Brain microvascular endothelial cell (primary cell): ENCODE measurements around the gene KLK15.
A peak's percentile ranks its signal among the peaks of the same experiment; 100 is the strongest.

Experiments
- DNase-seq: peaks from one replicate; pipeline ENCODE4 v3.0.0-alpha.2; 2020
- H3K27ac ChIP-seq: fragments of 250-450 bp; sonication (Bioruptor Pico); 2 replicates; pipeline ENCODE4 v1.5.1; 2020; ENCODE audit warnings: mild to moderate bottlenecking, moderate library complexity
- H3K27me3 ChIP-seq: fragments of 250-450 bp; sonication (Bioruptor Pico); replicated peaks from 2 replicates; pipeline ENCODE4 v1.5.1; 2020; ENCODE audit warnings: mild to moderate bottlenecking
- H3K36me3 ChIP-seq: fragments of 250-450 bp; sonication (Bioruptor Pico); replicated peaks from 2 replicates; pipeline ENCODE4 v1.5.1; 2020; ENCODE audit warnings: mild to moderate bottlenecking
- H3K4me3 ChIP-seq: 2 replicates; pipeline ENCODE4 v1.5.1; 2011; ENCODE audit warnings: low read depth, mild to moderate bottlenecking, control low read depth, low read length, moderate library complexity
- CTCF ChIP-seq: IDR thresholded peaks from 2 replicates; pipeline ENCODE4 v1.5.1; 2011; ENCODE audit warnings: low read depth, mild to moderate bottlenecking, moderate library complexity, low read length, control low read depth, inconsistent platforms; ENCODE audit errors: missing control alignments
- in situ Hi-C: cut with HindIII; loops from 2 replicates; pipeline ENCODE4 v1.10.0; 2017; ENCODE audit warnings: low sequenced_read_pairs, low pct_ligation_motif_present

KLK15 gene

GRCh38 chr19:50777830-50778303 lies 55.5 kb downstream of the KLK15 start:
- Histone ChIP-seq H3K27ac (no peak overlapping the region), H3K4me3 (no peak overlapping the region), H3K27me3 (peaks cover 25% of the 10 kb centered on the region), H3K36me3 (no peaks in the 10 kb centered on the region)
- in situ Hi-C loops, result no loop called here
- TF ChIP-seq CTCF, result no peak
- peak; percentile 11 for DNase-seq

GRCh38 chr19:50777261-50777660 lies 56.1 kb downstream of the KLK15 start:
- no peak for TF ChIP-seq CTCF
- H3K27me3 ChIP-seq, result peaks cover 25% of the 10 kb centered on the region
- in situ Hi-C loops, result no loop called here
- H3K36me3 ChIP-seq, result no peaks in the 10 kb centered on the region
- no peak overlapping the region for H3K27ac ChIP-seq
- H3K4me3 ChIP-seq, result no peak overlapping the region
- no peak for DNase-seq

- in situ Hi-C loops, result no loop called here
- TF ChIP-seq CTCF, result no peak
- H3K27ac ChIP-seq, result no peak overlapping the region
- H3K4me3 ChIP-seq, result no peak overlapping the region
- H3K36me3 ChIP-seq, result no peaks in the 10 kb centered on the region
- H3K27me3 ChIP-seq, result peaks cover 25% of the 10 kb centered on the region
- no peak for DNase-seq
Measured at GRCh38 chr19:50776131-50776530, 57.2 kb downstream of the KLK15 start.
